Keratinocyte (primary cell): ENCODE measurements around the gene MC3R. TPM values are rescaled to one million over a fixed set of nuclear protein-coding genes. Genes with fewer than 3 reads are reported as not detected.

Experiments
- DNase-seq: peaks from one replicate; pipeline ENCODE4 v3.0.0-alpha.2; 2011; ENCODE audit warnings: low read depth, missing footprints, low spot score
- FAIRE-seq: peaks from 2 replicates; lab custom pipeline; 2011; peaks lifted over from hg19 to GRCh38; lab: Jason Lieb, UNC
- H2AFZ ChIP-seq: 2 replicates; pipeline ENCODE4 v1.6.0; 2012; ENCODE audit warnings: low read length, control low read depth, inconsistent platforms; ENCODE audit not compliant: control insufficient read depth
- H3K27ac ChIP-seq: 2 replicates; pipeline ENCODE4 v1.5.1; 2011; ENCODE audit warnings: low read length; ENCODE audit not compliant: control insufficient read depth, insufficient read depth
- H3K27me3 ChIP-seq: 3 replicates; pipeline ENCODE4 v1.6.0; 2011; ENCODE audit warnings: low read length; ENCODE audit not compliant: control insufficient read depth, insufficient read depth; ENCODE audit errors: extremely low read depth
- H3K36me3 ChIP-seq, 2 experiments: 2 replicates in 1 of 2; 3 replicates in 1 of 2; pipeline ENCODE4 v1.5.1; 2011; ENCODE audit warnings: low read length in 2 of 2, mild to moderate bottlenecking in 1 of 2; ENCODE audit not compliant: control insufficient read depth in 2 of 2, insufficient read depth in 2 of 2; ENCODE audit errors: extremely low read depth in 1 of 2
- H3K4me1 ChIP-seq: 3 replicates; pipeline ENCODE4 v1.5.1; 2011; ENCODE audit warnings: low read length; ENCODE audit not compliant: control insufficient read depth, insufficient read depth; ENCODE audit errors: extremely low read depth
- H3K4me2 ChIP-seq: 3 replicates; pipeline ENCODE4 v1.6.0; 2011; ENCODE audit warnings: low read depth, low read length; ENCODE audit not compliant: control insufficient read depth, insufficient read depth; ENCODE audit errors: extremely low read depth
- H3K4me3 ChIP-seq, 3 experiments: fragments of 200-600 bp in 1 of 3; sonication (generic) in 1 of 3; 2 replicates in 2 of 3; 3 replicates in 1 of 3; pipeline ENCODE4 v1.5.1; 2011 to 2016; ENCODE audit warnings: low read length in 3 of 3, mild to moderate bottlenecking in 3 of 3, control low read depth in 2 of 3, inconsistent platforms in 1 of 3, low read depth in 1 of 3, mixed read lengths in 1 of 3, mixed run types in 1 of 3, moderate library complexity in 1 of 3; ENCODE audit not compliant: control insufficient read depth in 2 of 3, insufficient read depth in 2 of 3; ENCODE audit errors: extremely low read depth in 1 of 3
- H3K79me2 ChIP-seq: 2 replicates; pipeline ENCODE4 v1.6.0; 2012; ENCODE audit warnings: low read length; ENCODE audit not compliant: control insufficient read depth, insufficient read depth
- H3K9ac ChIP-seq: 3 replicates; pipeline ENCODE4 v1.6.0; 2011; ENCODE audit warnings: low read length; ENCODE audit not compliant: control insufficient read depth, insufficient read depth; ENCODE audit errors: extremely low read depth
- H3K9me1 ChIP-seq: 3 replicates; pipeline ENCODE4 v1.6.0; 2011; ENCODE audit warnings: low read length; ENCODE audit not compliant: control insufficient read depth, insufficient read depth; ENCODE audit errors: extremely low read depth
- H3K9me3 ChIP-seq: 2 replicates; pipeline ENCODE4 v1.5.1; 2012; ENCODE audit warnings: low read depth, low read length; ENCODE audit not compliant: control insufficient read depth
- H4K20me1 ChIP-seq: 3 replicates; pipeline ENCODE4 v1.6.0; 2011; ENCODE audit warnings: low read length; ENCODE audit not compliant: control insufficient read depth, insufficient read depth; ENCODE audit errors: extremely low read depth
- CTCF ChIP-seq, 3 experiments: IDR thresholded peaks in 1 of 3; conservative IDR thresholded peaks in 1 of 3; optimal IDR thresholded peaks in 1 of 3; 2 replicates in 2 of 3; 3 replicates in 1 of 3; pipeline versions ENCODE3 to v1.5.1; 2011; ENCODE audit warnings: low read length in 3 of 3, mild to moderate bottlenecking in 3 of 3, moderate library complexity in 2 of 3, control low read depth in 1 of 3, inconsistent platforms in 1 of 3; ENCODE audit not compliant: insufficient read depth in 2 of 3; ENCODE audit errors: extremely low read depth in 1 of 3
- EZH2 ChIP-seq: IDR thresholded peaks from one replicate; pipeline ENCODE4 v1.6.1; 2012; ENCODE audit warnings: inconsistent platforms, mild to moderate bottlenecking, low read length, moderate library complexity
- dilution Hi-C: fragments of 300-500 bp; cut with MboI; formaldehyde crosslinking; loops from one replicate; pipeline ENCODE4 v1.7.0; 2020; ENCODE audit warnings: low sequenced_read_pairs; ENCODE audit not compliant: extremely low pct_ligation_motif_present
- polyA plus RNA-seq, 5 experiments: library from polyadenylated mRNA; depleted of rRNA in 3 of 5; stranded (reverse) in 3 of 5; stranded (forward) in 1 of 5; unstranded in 1 of 5; fragments of >200 nt; gene quantifications; 1 replicate in 1 of 5; 2 replicates in 3 of 5; 3 replicates in 1 of 5; pipeline versions ENCODE4 v1.2.1 to v1.2.3, GENCODE V29; 2011 to 2012; ENCODE audit warnings: missing spikeins in 2 of 5, low read depth in 1 of 5, low replicate concordance in 1 of 5

Gene MC3R
- polyA plus RNA-seq, 1 donor (not counting 4 experiments of a cell fraction or from before 2014, with no cell fraction given): not detected

- Histone ChIP-seq H3K9me3 (peaks cover 7% of the 10 kb centered on the region), H3K36me3 (no peaks in the 10 kb centered on the region), H3K4me3 (no peak overlapping the region), H3K27ac (no peak overlapping the region), H3K9ac (no peak overlapping the region), H3K4me2 (peak overlapping the region; percentile 43), H3K79me2 (no peaks in the 10 kb centered on the region), H3K27me3 (no peaks in the 10 kb centered on the region), H2AFZ (no peak overlapping the region), H4K20me1 (no peaks in the 10 kb centered on the region), H3K9me1 (no peaks in the 10 kb centered on the region), H3K4me1 (peaks cover 13% of the 10 kb centered on the region)
- TF ChIP-seq EZH2 (no peak), CTCF (optimal IDR thresholded peaks at IDR 0.05 in 1 of 3, IDR thresholded peaks at IDR 0.05 in 1 of 3, conservative IDR thresholded peaks at IDR 0.05 in 1 of 3; ENCODE audit: extremely low read depth in 1 of 3, insufficient read depth in 2 of 3, low read length in 3 of 3) (no peak)
- no peak for DNase-seq
- dilution Hi-C loops: no loop called here
- no peak for FAIRE-seq
Observed at GRCh38 chr20:56222945-56223344, 25.6 kb upstream of the MC3R start.

GRCh38 chr20:56223352-56223751 is 25.2 kb upstream of the MC3R start:
- dilution Hi-C loops: no loop called here
- no peaks in the 10 kb centered on the region for H3K9me1 ChIP-seq
- no peaks in the 10 kb centered on the region for H3K36me3 ChIP-seq
- H3K4me3 ChIP-seq: no peak overlapping the region
- H3K9me3 ChIP-seq: peaks cover 7% of the 10 kb centered on the region
- H3K4me2 ChIP-seq: peak overlapping the region; percentile 43
- H3K9ac ChIP-seq: no peak overlapping the region
- H3K79me2 ChIP-seq: no peaks in the 10 kb centered on the region
- H4K20me1 ChIP-seq: no peaks in the 10 kb centered on the region
- no peak overlapping the region for H3K27ac ChIP-seq
- DNase-seq: no peak
- no peak overlapping the region for H2AFZ ChIP-seq
- H3K4me1 ChIP-seq: peaks cover 13% of the 10 kb centered on the region
- no peaks in the 10 kb centered on the region for H3K27me3 ChIP-seq
- no peak for TF ChIP-seq CTCF (optimal IDR thresholded peaks at IDR 0.05 in 1 of 3, IDR thresholded peaks at IDR 0.05 in 1 of 3, conservative IDR thresholded peaks at IDR 0.05 in 1 of 3; ENCODE audit: extremely low read depth in 1 of 3, insufficient read depth in 2 of 3, low read length in 3 of 3)
- no peak for TF ChIP-seq EZH2
- peak; percentile 86 for FAIRE-seq
